GM12878 (cell line): ENCODE results near the gene KLHL30. TPM values are rescaled to one million over a fixed set of nuclear protein-coding genes. Genes with fewer than 3 reads are reported as not detected.

ENCODE experiments used
- ATAC-seq: fragments of 200-7000 bp; cut with Tn5 transposase; 3 replicates; pipeline ENCODE4 v1.9.1; 2020; ENCODE audit warnings: mild to moderate bottlenecking, moderate library complexity
- BruUV-seq: library from RNA; stranded (reverse); fragments of 400-500 nt; replicated peaks from 2 replicates; lab custom pipeline; 2021; lab: Mats Ljungman, UMichigan
- CTCF ChIA-PET: fragments of 300-600 bp; sonication (Branson Sonifier 250); formaldehyde crosslinking; extraction: SDS; loops from one replicate; lab custom pipeline; 2021; ENCODE audit warnings: inconsistent platforms; lab: Yijun Ruan, JAX
- POLR2A ChIA-PET: fragments of 350-600 bp; formaldehyde crosslinking; extraction: SDS; loops from one replicate; lab custom pipeline; 2021; ENCODE audit warnings: inconsistent platforms; lab: Charles Lee
- RAD21 ChIA-PET: fragments of 300-600 bp; sonication (Branson Sonifier 250); formaldehyde crosslinking; loops from one replicate; lab custom pipeline; 2023; ENCODE audit warnings: antibody characterized with exemption; ENCODE audit not compliant: unreplicated experiment; lab: Charles Lee
- SMC1A ChIA-PET: fragments of 300-600 bp; sonication (Branson Sonifier 250); formaldehyde crosslinking; loops from one replicate; lab custom pipeline; 2023; ENCODE audit not compliant: unreplicated experiment, uncharacterized antibody; lab: Charles Lee
- DNase-seq: peaks from one replicate; pipeline ENCODE4 v3.0.0-alpha.2; 2011; ENCODE audit warnings: low read depth, low spot score
- FAIRE-seq: peaks from 3 replicates; lab custom pipeline; 2011; peaks lifted over from hg19 to GRCh38; lab: Jason Lieb, UNC
- H2AFZ ChIP-seq: 2 replicates; pipeline ENCODE4 v1.6.0; 2011; ENCODE audit warnings: low read depth, low read length, control low read depth; ENCODE audit not compliant: control insufficient read depth
- H3K27ac ChIP-seq: 2 replicates; pipeline ENCODE4 v1.5.1; 2011; ENCODE audit warnings: control low read depth; ENCODE audit not compliant: control insufficient read depth, insufficient read depth
- H3K27me3 ChIP-seq, 2 experiments: replicated peaks in 1 of 2; 2 replicates each; pipeline versions ENCODE4 v1.6.0 to v1.6.1; 2011; ENCODE audit warnings: low read length in 1 of 2; ENCODE audit not compliant: control insufficient read depth in 2 of 2, insufficient read depth in 2 of 2
- H3K36me3 ChIP-seq, 2 experiments: 2 replicates each; pipeline ENCODE4 v1.5.1; 2011; ENCODE audit warnings: low read length in 1 of 2; ENCODE audit not compliant: control insufficient read depth in 2 of 2, insufficient read depth in 2 of 2
- H3K4me1 ChIP-seq: 2 replicates; pipeline ENCODE4 v1.6.1; 2011; ENCODE audit warnings: mild to moderate bottlenecking, low read length, moderate library complexity, mixed read lengths; ENCODE audit not compliant: control insufficient read depth, insufficient read depth
- H3K4me2 ChIP-seq: 2 replicates; pipeline ENCODE4 v1.6.0; 2011; ENCODE audit warnings: control low read depth; ENCODE audit not compliant: control insufficient read depth, insufficient read depth
- H3K4me3 ChIP-seq: fragments of 200-600 bp; sonication (generic); 2 replicates; pipeline ENCODE4 v1.5.1; 2016
- H3K79me2 ChIP-seq: 2 replicates; pipeline ENCODE4 v1.6.0; 2011; ENCODE audit warnings: low read length; ENCODE audit not compliant: control insufficient read depth, insufficient read depth
- H3K9ac ChIP-seq: 2 replicates; pipeline ENCODE4 v1.8.0; 2011; ENCODE audit warnings: low read length, control low read depth, mixed read lengths; ENCODE audit not compliant: control insufficient read depth, insufficient read depth
- H3K9me3 ChIP-seq: replicated peaks from 3 replicates; pipeline ENCODE4 v1.5.1; 2011; ENCODE audit warnings: mild to moderate bottlenecking, low read length; ENCODE audit not compliant: control insufficient read depth, insufficient read depth
- H4K20me1 ChIP-seq: 2 replicates; pipeline ENCODE4 v1.6.0; 2011; ENCODE audit not compliant: control insufficient read depth, insufficient read depth
- ESRRA ChIP-seq: IDR thresholded peaks from 2 replicates; pipeline ENCODE4 v1.6.1; 2012; ENCODE audit warnings: mild to moderate bottlenecking, low read length, improper control_type of control experiment
- MYB ChIP-seq: fragments of 150-350 bp; IDR thresholded peaks from 2 replicates; pipeline ENCODE4 v1.6.1; 2014; ENCODE audit warnings: mild to moderate bottlenecking, low read depth, low read length, borderline replicate concordance
- NFYB ChIP-seq: IDR thresholded peaks from 2 replicates; pipeline ENCODE4 v1.6.1; 2011; ENCODE audit warnings: low read depth, mild to moderate bottlenecking, low read length, improper control_type of control experiment, moderate library complexity; ENCODE audit not compliant: insufficient read depth
- RAD51 ChIP-seq: fragments of 450-650 bp; IDR thresholded peaks from 2 replicates; pipeline ENCODE4 v1.6.1; 2016; ENCODE audit warnings: moderate library complexity, mild to moderate bottlenecking, inconsistent platforms
- TAF1 ChIP-seq: IDR thresholded peaks from 2 replicates; pipeline ENCODE4 v1.6.1; 2011; ENCODE audit warnings: mild to moderate bottlenecking, low read depth, low read length, borderline replicate concordance
- YBX1 ChIP-seq: fragments of 450-650 bp; IDR thresholded peaks from 2 replicates; pipeline ENCODE4 v1.6.1; 2016; ENCODE audit warnings: antibody characterized with exemption
- ZNF384 ChIP-seq: IDR thresholded peaks from 2 replicates; pipeline ENCODE4 v1.6.1; 2012; ENCODE audit warnings: low read depth, mild to moderate bottlenecking, low read length, improper control_type of control experiment, borderline replicate concordance
- WGBS: methylation state at CpG from one replicate; pipeline ENCODE4 v1.1.6; 2016; ENCODE audit warnings: low lambda C conversion rate; ENCODE audit not compliant: insufficient replicate concordance, insufficient coverage; ENCODE audit errors: missing lambda C conversion rate; 5-methylcytosine and 5-hydroxymethylcytosine counted together
- in situ Hi-C: fragments of 300-500 bp; cut with MboI; formaldehyde crosslinking; loops from 9 replicates; pipeline ENCODE4 v1.14.3; 2018; ENCODE audit warnings: mixed read lengths
- intact Hi-C: fragments of 100-400 bp; cut with micrococcal nuclease; formaldehyde crosslinking; loops from one replicate; pipeline ENCODE4 v1.14.2; 2022; ENCODE audit not compliant: unreplicated experiment
- polyA plus RNA-seq, 11 experiments: library from polyadenylated mRNA; depleted of rRNA in 4 of 11; unstranded in 6 of 11; stranded (reverse) in 5 of 11; fragments of >200 nt; fragmentation: Nextera tagmentation in 4 of 11; fragmentation: Illumina TruSeq in 1 of 11; extraction: Ambion mirVana in 4 of 11; extraction: Trizol in 1 of 11; gene quantifications; 1 replicate in 1 of 11; 2 replicates in 10 of 11; pipeline versions ENCODE4 v1.2.1 to v1.2.3, GENCODE V29; 2011 to 2016; ENCODE audit warnings: inconsistent platforms in 2 of 11, missing spikeins in 2 of 11, low read depth in 1 of 11
- total RNA-seq, 4 experiments: library from RNA; depleted of rRNA in 3 of 4; stranded (reverse); fragments of >200 nt in 3 of 4; fragmentation: Illumina TruSeq in 1 of 4; extraction: Trizol in 1 of 4; gene quantifications; 2 replicates each; pipeline versions ENCODE4 v1.2.1 to v1.2.3, GENCODE V29; 2013 to 2021
- TF ChIP-seq, protein P1 (sequence below): fragments of 450-650 bp; IDR thresholded peaks from 2 replicates; pipeline ENCODE4 v1.6.1; 2017; ENCODE audit warnings: mild to moderate bottlenecking, low read depth, inconsistent platforms; ENCODE audit not compliant: poor library complexity, severe bottlenecking
- TF ChIP-seq, protein P2 (sequence below): fragments of 450-650 bp; IDR thresholded peaks from 2 replicates; pipeline ENCODE4 v1.6.1; 2017; ENCODE audit warnings: mild to moderate bottlenecking, moderate library complexity
- TF ChIP-seq, protein P3 (sequence below): IDR thresholded peaks from 2 replicates; pipeline ENCODE4 v1.6.1; 2012; ENCODE audit warnings: improper control_type of control experiment, low read depth, low read length; ENCODE audit not compliant: insufficient replicate concordance

KLHL30 gene
- total and polyA plus RNA-seq, 10 of the 15 experiments (the other 5 are each of a cell fraction or from before 2014, with no cell fraction given), result 0.03 TPM; not detected in 9

DNA sequence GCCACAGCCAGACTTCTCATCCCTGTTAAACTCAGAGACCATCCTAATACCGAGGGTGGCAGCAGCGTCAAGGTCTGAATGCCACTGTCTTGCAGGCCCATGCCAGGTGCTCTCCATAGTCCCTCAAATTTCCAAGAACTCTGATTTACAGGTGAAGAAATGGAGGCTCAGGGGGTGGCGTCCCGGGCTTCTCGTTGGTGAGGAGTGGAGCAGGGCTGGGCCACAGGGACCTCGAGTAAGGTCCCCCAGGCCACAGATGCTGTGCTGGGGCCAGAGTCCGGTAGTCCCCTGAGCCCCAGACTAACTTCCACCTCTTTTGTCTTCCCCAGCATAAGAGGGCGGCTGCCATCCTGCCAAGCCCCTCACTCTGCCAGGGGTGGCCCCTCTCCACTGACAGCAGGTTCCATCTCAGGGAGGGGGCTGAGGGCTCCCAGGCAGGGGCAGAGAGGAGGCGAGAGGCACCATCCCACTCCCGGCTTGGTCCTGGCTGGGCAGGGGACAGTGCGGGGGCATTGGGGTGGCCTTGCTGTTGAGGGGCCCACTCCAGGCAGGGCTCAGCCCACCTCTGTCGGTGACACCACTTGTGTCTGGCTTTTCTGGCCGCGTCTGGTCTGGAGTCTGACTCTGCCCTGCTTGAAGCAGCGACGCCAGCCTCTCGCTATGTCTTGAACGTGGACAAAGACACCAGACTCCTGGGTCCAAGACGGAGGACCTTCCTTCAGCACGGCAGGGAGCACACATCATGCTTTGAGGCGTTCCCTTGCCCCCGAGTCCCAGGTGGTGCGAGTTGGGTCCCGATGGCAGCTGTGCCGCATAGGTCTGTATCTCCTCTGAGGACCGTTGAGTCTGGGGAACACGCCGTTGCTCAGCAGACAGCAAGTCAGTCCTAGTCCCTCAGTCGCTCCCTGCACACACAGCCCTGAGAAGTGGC lies 15.9 kb upstream of the KLHL30 start:
- in situ Hi-C loops, result no loop called here
- POLR2A ChIA-PET, result no interaction called here
- intact Hi-C loops, result no loop called here
- no peak for DNase-seq
- WGBS, result 64% methylated on average over 29 of the region's 29 CpGs
- FAIRE-seq, result peak; percentile 13
- Histone ChIP-seq H3K4me1 (no peaks in the 10 kb centered on the region), H3K27me3 (no peaks in the 10 kb centered on the region), H3K36me3 (no peaks in the 10 kb centered on the region), H2AFZ (no peak overlapping the region), H3K27ac (no peak overlapping the region), H3K9ac (no peak overlapping the region)
- SMC1A ChIA-PET, result no interaction called here
- ATAC-seq, result no peak
- BruUV-seq, result no TSS peak
- TF ChIP-seq YBX1 (no peak), ZNF384 (no peak), ESRRA (no peak), TAF1 (no peak), MYB (no peak), NFYB (no peak), RAD51 (no peak)
- TF ChIP-seq, protein P1, sequence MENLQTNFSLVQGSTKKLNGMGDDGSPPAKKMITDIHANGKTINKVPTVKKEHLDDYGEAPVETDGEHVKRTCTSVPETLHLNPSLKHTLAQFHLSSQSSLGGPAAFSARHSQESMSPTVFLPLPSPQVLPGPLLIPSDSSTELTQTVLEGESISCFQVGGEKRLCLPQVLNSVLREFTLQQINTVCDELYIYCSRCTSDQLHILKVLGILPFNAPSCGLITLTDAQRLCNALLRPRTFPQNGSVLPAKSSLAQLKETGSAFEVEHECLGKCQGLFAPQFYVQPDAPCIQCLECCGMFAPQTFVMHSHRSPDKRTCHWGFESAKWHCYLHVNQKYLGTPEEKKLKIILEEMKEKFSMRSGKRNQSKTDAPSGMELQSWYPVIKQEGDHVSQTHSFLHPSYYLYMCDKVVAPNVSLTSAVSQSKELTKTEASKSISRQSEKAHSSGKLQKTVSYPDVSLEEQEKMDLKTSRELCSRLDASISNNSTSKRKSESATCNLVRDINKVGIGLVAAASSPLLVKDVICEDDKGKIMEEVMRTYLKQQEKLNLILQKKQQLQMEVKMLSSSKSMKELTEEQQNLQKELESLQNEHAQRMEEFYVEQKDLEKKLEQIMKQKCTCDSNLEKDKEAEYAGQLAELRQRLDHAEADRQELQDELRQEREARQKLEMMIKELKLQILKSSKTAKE, result no peak
- TF ChIP-seq, protein P2, sequence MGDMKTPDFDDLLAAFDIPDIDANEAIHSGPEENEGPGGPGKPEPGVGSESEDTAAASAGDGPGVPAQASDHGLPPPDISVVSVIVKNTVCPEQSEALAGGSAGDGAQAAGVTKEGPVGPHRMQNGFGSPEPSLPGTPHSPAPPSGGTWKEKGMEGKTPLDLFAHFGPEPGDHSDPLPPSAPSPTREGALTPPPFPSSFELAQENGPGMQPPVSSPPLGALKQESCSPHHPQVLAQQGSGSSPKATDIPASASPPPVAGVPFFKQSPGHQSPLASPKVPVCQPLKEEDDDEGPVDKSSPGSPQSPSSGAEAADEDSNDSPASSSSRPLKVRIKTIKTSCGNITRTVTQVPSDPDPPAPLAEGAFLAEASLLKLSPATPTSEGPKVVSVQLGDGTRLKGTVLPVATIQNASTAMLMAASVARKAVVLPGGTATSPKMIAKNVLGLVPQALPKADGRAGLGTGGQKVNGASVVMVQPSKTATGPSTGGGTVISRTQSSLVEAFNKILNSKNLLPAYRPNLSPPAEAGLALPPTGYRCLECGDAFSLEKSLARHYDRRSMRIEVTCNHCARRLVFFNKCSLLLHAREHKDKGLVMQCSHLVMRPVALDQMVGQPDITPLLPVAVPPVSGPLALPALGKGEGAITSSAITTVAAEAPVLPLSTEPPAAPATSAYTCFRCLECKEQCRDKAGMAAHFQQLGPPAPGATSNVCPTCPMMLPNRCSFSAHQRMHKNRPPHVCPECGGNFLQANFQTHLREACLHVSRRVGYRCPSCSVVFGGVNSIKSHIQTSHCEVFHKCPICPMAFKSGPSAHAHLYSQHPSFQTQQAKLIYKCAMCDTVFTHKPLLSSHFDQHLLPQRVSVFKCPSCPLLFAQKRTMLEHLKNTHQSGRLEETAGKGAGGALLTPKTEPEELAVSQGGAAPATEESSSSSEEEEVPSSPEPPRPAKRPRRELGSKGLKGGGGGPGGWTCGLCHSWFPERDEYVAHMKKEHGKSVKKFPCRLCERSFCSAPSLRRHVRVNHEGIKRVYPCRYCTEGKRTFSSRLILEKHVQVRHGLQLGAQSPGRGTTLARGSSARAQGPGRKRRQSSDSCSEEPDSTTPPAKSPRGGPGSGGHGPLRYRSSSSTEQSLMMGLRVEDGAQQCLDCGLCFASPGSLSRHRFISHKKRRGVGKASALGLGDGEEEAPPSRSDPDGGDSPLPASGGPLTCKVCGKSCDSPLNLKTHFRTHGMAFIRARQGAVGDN, result no peak
- TF ChIP-seq, protein P3, sequence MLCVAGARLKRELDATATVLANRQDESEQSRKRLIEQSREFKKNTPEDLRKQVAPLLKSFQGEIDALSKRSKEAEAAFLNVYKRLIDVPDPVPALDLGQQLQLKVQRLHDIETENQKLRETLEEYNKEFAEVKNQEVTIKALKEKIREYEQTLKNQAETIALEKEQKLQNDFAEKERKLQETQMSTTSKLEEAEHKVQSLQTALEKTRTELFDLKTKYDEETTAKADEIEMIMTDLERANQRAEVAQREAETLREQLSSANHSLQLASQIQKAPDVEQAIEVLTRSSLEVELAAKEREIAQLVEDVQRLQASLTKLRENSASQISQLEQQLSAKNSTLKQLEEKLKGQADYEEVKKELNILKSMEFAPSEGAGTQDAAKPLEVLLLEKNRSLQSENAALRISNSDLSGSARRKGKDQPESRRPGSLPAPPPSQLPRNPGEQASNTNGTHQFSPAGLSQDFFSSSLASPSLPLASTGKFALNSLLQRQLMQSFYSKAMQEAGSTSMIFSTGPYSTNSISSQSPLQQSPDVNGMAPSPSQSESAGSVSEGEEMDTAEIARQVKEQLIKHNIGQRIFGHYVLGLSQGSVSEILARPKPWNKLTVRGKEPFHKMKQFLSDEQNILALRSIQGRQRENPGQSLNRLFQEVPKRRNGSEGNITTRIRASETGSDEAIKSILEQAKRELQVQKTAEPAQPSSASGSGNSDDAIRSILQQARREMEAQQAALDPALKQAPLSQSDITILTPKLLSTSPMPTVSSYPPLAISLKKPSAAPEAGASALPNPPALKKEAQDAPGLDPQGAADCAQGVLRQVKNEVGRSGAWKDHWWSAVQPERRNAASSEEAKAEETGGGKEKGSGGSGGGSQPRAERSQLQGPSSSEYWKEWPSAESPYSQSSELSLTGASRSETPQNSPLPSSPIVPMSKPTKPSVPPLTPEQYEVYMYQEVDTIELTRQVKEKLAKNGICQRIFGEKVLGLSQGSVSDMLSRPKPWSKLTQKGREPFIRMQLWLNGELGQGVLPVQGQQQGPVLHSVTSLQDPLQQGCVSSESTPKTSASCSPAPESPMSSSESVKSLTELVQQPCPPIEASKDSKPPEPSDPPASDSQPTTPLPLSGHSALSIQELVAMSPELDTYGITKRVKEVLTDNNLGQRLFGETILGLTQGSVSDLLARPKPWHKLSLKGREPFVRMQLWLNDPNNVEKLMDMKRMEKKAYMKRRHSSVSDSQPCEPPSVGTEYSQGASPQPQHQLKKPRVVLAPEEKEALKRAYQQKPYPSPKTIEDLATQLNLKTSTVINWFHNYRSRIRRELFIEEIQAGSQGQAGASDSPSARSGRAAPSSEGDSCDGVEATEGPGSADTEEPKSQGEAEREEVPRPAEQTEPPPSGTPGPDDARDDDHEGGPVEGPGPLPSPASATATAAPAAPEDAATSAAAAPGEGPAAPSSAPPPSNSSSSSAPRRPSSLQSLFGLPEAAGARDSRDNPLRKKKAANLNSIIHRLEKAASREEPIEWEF, result no peak
- TF ChIP-seq, all 136 proteins: peak for 0
- Histone ChIP-seq H3K4me2 (no peak overlapping the region), H3K79me2 (no peaks in the 10 kb centered on the region), H3K4me3 (no peak overlapping the region), H3K9me3 (peaks cover 4% of the 10 kb centered on the region; the same call in 2 of the 3 replicates), H4K20me1 (no peaks in the 10 kb centered on the region)
- CTCF ChIA-PET, result no interaction called here
- RAD21 ChIA-PET, result no interaction called here
